Heart left ventricle (tissue), 13 donors: Measurements from ENCODE around the gene LRRC71.

Experiments used
- CTCF ChIP-seq, 12 donors: fragments of 200-600 bp; sonication (generic) in 4 of 12; IDR thresholded peaks; one replicate each; pipeline versions ENCODE4 v1.5.0 to v1.8.0; 2018 to 2022; ENCODE audit warnings: antibody characterized with exemption in 12 of 12, mild to moderate bottlenecking in 5 of 12
- POLR2A ChIP-seq, 2 donors: fragments of 450-650 bp; IDR thresholded peaks; one replicate each; pipeline ENCODE4 v1.6.1; 2017; ENCODE audit warnings: antibody characterized with exemption in 2 of 2, mild to moderate bottlenecking in 2 of 2, moderate library complexity in 2 of 2
- donor health status: ischemic (EF 13 %, LVEDD 7.1; RV severe dilation, severe dysfunction).
- donor health status: DM: no; HTN: yes; CAD: no.
- donor health status: DM: no; HTN: no; CAD: no.
- donor health status: ischemic (EF 25% LVEDD 6.9; RV normal size, moderate dysfunction).
- donor health status: ischemic (EF 25% LVEDD 5.7; RV mildly dilated, moderate dysfunction).
- donor health status: ischemic (EF 35%, LVEDD 5.7; RV mildly dilated, moderate dysfunction).
- donor health status: nonischemic (EF 11% LVEDD 7.7; RV severe dilation, severe dysfunction).
- donor health status: DM: yes; HTN: yes; CAD: no.
- donor health status: PGD.
- donor health status: ischemic (EF 29% LVEDD 5.4; RV normal size, mild dysfunction).
- donor health status: nonischemic (EF 23%, LVEDD 6.1; RV moderate dilation, normal function).

- no peak for TF ChIP-seq CTCF (IDR thresholded peaks at IDR 0.05)
- no peak for TF ChIP-seq POLR2A (IDR thresholded peaks at IDR 0.05)
Observed at GRCh38 chr1:156903328-156904091, 16.9 kb upstream of the LRRC71 start.
